Stimulated activated CD8-positive, alpha-beta memory T cell treated with anti-CD3 and anti-CD28 coated beads, Interleukin-2, amount 100 ng/mL, for 48 hours (primary cell): ENCODE data around the gene NT5C1A.

Source experiments
- DNase-seq, 2 donors: peaks; one replicate each; pipeline ENCODE4 v3.0.0-alpha.2; 2020; ENCODE audit warnings: low read depth in 2 of 2

The NT5C1A gene

DNA sequence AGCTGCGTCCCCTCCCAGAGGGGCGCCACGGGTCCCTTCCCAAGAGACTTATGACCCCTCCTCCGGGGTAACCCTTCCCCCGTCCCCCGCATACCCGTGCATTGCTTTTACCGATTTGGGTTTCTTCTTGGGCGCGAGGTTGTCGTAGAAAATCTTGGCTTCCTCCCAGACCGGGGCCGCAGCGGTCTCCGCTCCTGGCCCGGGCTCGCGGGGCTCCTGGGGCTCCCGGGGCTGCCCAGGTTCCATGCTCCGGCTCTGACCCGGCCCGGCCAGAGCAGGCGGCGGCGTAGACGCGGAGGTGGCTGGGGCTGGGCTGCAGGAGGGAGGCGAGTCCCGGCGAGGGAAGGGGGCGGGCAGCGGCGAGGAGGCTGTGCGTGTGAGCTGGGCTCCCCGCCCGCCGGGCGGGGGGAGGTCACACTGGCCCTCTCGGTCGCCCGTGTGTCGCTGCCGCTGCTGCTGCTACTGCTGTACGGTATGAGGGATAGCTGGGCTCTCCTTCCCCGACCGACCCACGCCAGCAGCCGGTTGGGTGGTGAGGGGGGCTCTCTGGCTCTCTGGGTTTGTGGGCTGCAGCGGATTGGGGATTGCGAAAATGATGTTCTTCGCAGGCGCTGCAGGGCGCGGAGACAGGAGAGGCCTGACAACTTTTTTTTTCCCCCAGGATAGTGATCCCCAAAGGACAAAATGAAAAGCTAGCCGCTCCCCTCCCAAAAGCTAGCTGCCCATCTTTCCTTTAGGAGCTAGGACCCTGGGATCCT is at the start of gene NT5C1A:
Gene NT5C1A (minus strand): TSS at position 315 of the 758 bp plus-strand sequence. CDS start 69 bp downstream, at position 246.
- DNase-seq: no peak

DNA sequence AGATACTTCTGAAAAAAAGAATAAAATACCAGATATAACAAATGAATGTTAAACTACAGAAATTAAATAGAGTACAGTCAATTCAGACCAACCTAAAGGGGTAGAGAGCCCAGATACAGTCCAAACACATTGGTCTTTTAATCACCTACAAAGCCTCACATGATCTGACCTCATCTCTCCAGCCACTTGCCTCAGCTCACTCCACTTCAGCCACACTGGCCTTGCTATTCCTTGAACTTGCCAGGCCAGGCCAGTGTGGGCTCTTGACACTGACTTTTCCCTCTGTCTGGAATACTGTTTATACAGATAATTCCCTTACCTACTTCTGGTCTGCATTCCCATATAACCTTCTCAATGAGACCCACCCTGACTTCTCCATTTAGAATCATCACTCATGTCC is 49.8 kb upstream of the NT5C1A start:
- DNase-seq: no peak

DNA sequence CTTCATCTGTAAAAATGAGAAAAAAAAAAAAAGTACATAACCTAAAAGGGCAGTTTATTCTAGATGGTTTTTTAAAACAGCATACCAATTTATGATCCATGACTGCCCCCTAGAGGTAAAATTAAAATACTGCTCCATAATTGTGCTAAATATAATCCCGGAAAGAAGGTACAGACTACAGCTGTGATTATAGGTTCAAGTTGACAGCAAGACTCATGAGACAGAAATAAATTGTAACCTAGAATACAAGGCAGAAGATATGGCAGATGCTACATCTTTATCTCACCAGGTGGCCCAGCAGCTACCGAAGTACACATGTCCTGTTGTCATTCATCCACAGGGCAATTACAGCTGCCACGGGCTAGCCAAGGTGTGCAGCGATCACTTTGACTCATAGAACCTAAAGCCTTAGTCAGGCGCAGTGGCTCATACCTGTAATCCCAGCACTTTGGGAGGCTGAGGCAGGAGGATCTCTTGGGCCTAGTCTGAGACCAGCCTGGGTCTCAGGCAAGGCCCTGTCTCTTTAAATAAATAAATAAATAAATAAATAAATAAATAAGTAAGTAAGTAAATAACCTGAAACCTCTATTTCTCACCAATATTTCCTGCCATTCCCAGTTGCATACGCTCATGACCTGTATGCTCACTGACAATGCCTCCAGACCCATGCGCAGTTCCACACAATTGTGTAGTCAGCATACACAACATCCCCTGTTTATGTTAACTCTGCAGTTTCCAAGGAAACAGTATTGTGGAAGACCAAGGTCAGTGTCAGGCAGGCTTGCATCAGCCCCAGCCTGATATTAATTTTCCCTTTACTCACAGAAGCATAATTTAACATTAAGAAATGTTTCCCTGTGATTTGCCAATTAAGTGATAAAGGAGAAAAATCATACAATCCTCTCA is 48.4 kb upstream of the NT5C1A start:
- DNase-seq: no peak

DNA sequence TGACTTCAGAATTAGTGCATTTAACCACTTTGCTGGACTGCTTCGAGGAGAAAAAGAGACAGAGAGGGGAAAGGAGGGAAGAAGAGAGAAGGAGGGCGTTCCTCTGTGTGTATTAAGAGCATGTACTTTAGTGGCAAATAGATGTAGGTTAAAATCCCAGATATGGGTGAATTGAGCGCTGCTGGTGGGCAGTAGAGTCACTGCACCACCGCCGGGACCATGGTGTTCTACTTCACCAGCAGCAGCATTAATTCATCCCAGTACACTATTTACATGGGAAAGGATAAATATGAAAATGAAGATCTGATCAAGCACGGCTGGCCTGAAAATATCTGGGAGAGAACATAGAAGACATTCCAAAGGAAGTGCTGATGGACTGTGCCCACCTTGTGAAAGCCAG is 45.9 kb upstream of the NT5C1A start:
- no peak for DNase-seq

DNA sequence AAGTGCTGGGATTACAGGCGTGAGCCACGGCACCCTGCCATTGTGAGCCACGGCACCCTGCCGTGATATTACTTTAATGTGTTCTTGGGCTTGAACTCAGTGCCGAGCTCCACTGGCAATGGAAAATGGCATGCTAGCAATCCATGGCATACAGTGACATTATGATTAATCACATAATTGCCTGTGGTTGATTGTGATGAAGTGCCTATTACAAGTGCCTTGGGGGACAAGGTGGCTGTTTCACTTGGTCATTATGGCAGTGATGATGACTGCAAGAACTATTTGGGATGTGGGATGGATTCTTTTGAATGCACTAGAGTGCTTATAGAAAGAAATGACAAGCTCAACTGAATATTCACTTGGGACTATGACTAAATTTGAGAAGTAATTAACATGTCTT is 41.6 kb upstream of the NT5C1A start:
- no peak for DNase-seq

DNA sequence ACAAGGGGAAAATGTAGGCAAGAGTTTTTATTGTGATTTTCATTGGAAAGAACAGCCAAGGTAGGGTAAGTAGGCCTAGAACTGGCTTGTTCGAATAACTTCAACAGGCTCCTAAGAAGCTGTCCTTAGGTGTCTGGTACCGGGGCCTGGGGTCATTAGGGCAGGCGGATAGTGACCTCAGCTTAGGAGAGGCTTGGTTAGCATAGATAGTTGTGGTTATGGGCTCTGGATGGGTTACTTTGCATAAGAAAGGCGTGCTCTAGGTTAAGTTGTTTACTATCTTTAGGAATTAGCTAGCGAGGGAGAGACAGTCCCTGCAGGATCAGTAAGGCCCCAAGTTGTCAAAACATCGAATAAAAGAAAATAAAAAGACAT is 40.0 kb upstream of the NT5C1A start:
- DNase-seq: no peak

DNA sequence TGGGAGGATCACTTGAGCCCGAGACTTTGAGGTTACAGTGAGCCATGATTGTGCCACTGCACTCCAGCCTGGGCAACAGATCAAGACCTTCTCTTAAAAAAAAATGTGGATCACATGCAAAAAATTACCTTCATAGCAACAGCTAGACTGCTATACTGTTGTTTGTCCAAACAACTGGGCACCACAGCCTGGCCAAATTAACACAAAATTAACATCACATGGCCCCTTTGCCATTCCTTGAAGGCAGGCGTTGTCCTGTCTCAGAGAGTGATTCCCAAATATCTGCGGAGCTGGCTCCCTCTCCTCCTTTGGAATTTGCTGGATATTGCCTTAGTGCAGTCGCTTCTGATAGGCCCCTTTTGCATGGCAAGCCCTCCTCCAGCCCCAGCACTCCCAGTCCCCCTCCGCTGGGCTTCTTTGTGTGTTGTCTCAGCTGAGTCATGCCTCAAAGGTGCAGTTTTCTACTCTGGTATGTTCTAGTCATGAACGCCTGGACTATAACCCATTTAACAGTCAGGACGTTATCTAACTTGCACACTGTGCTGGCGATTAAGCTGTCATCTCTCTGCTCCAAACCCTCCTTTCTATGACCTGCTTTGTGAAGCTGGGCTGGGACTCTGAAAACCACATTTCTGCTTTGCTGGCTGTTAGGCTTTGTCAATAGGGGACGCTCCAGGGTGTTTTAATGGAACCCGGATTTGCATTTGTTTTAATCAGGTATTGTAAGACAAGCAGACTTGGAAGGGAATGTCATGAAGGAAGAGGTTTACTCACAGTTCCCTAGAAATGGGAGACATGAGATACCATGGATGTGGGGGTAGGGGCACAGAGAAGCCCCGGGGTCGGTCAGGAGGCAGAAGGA is 39.4 kb upstream of the NT5C1A start:
- no peak for DNase-seq

DNA sequence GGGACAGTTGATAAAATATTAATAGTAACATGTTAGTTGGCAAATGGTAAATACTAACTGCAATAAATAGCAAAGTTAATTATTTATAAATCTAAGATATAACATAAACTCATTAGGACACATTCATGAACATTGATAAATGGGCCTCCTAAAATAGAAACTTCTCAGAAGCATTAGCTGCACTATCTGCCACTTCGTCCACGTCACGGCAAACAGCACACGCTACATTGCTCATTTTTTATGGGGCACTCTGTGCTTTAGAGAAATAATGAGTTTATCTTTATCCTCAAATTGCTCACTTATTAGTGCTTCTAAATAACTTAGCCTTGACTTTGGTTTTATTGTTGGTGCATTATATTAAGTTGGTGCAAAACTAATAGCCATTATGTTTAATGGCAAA is 35.6 kb upstream of the NT5C1A start:
- no peak for DNase-seq

DNA sequence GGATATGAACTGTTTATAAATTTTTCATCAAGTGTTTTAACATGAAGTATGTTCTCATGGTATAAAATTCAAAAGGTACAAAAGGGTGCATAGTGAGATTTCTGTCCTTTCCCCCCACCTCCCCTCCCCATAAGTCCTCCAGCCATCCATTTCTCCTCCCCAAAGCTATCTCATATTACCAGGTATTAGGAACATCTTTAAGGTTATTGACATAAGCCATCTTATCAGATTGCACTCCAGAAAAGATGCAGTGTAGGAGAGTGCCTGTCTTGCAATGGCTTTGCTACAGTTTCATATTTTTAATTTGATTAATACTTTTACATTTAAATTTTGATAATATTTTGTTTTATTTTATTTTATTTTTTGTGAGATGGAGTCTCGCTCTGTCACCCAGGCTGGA is 32.9 kb upstream of the NT5C1A start:
- DNase-seq: no peak

DNA sequence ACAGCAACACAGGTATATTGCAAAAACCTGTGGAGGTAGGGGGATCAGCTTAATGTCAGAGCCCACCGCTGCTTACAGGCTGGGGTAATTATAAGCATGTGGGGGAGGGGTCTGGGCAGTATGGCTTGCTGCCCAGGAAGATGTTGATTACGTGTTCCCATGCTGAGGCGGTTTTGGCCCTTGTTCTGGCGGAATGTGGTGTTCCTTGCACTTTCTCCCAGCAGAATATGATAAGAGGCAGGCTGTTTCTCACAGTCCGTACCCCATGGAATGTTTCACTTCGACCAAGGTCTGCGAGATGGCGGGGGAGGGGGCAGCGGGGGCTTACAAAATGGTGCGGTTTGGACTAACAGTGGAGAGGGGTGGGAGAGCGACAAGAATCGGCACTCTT is 29.1 kb upstream of the NT5C1A start:
- no peak for DNase-seq

DNA sequence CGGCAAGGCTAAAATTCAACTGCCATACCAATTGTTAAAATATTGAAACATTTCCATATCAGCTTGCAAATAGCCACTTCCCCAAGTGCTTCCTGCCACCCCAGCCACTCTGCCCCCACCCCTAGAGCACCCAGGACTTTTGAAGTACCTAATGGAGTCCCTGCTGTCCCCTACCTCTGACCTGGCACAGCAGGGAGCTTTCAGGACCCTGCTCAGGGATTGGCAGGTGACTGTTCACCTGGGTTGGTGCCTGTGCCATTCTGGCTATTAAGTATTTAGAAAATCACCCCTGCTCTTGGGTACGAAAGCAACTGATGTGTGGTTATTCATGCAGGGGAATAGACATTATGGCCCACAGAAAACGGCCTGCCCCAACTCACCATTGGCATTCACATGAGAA is 28.4 kb upstream of the NT5C1A start:
- no peak for DNase-seq

DNA sequence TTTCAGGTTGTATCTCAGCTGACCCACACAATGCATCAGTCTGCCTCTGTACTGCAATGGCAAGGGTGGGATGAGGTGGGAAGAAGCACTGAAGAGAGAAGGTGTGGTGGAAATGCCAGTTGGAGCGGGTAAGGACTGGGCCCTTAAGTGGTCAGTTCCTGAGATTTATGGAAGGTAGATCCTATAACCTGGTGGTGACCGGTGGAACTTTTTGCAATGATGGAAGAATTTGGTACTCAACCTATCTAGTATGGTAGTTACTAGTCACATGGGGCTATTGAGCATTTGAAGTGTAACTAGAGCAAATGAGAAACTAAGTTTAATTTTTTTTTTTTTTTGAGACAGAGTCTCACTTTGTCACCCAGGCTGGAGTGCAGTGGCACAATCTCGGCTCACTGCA is 27.5 kb upstream of the NT5C1A start:
- no peak for DNase-seq

DNA sequence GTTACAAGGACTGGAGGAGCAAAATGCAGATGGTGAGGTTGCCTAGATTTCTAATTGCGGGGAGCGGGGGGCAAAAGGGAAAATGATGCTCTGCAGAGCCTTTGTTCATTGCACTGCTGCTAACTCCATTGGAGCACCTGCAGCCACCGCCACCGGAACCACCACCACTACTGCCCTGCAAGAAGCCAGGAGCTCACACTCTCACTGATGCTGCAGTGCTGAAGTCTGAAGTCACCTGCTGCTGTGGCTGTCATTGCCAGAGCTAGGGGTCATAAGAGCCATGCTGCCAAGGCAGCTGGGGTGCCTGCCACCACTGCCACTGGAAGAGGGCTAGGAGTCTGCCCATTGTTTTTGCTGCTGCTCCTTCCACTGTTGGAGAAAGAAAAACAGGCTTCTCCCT is 26.7 kb upstream of the NT5C1A start:
- DNase-seq: no peak

DNA sequence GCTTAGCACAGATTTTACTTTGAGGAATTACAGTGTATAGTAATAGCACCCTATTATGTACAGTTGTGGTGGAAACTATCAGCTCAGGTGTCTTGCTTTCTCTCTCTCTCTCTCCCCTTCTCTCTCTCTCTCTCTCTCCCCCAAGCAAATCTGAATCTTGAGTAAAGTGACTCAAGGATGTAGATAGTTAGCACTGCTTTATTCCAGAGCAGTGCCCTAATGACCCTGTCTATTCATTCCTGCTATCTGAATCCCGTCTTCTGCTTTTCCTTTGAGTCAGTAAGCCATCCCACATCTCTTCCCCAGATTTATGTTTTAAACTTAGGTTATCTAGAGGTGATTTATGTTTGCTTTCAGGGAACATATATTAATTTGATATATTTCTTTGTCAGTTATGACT is 24.5 kb upstream of the NT5C1A start:
- no peak for DNase-seq

DNA sequence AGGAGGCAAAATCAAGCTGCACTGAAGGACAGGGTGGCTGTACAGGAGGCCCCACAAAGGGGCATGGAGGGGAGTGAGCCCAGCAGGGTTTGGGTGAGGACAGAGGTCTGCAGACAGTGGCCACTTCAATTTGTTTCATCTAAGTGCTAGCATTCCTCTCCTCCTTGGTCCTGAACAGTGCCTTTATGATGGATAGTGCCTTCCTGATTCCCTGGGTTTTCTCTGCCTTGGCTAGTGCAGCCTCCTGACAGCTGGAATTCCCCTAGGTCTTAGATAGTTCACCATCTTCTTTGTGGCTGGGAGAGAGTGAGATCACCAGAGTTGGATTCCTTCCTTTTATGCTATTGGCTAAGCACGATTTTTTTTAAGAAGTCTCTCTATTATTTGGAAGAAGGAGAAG is 23.1 kb upstream of the NT5C1A start:
- no peak for DNase-seq

DNA sequence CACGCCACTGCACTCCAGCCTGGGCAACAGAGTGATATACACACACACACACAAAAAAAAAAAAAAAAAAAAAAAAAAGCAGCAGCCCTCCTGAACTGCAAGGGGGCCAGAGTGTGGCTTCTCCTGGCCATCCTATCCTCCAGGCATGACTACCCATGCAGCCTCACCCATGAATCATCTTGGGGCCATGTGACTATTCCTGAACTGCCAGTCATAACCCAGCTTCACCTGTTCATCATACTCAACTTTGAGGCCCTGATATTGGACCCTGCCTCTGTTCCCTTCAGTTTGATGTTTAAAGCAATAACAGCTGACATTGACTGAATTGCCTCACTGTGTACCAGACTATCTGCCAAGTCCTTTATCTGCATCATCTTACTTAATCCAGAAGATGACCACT is 22.1 kb upstream of the NT5C1A start:
- DNase-seq: no peak

DNA sequence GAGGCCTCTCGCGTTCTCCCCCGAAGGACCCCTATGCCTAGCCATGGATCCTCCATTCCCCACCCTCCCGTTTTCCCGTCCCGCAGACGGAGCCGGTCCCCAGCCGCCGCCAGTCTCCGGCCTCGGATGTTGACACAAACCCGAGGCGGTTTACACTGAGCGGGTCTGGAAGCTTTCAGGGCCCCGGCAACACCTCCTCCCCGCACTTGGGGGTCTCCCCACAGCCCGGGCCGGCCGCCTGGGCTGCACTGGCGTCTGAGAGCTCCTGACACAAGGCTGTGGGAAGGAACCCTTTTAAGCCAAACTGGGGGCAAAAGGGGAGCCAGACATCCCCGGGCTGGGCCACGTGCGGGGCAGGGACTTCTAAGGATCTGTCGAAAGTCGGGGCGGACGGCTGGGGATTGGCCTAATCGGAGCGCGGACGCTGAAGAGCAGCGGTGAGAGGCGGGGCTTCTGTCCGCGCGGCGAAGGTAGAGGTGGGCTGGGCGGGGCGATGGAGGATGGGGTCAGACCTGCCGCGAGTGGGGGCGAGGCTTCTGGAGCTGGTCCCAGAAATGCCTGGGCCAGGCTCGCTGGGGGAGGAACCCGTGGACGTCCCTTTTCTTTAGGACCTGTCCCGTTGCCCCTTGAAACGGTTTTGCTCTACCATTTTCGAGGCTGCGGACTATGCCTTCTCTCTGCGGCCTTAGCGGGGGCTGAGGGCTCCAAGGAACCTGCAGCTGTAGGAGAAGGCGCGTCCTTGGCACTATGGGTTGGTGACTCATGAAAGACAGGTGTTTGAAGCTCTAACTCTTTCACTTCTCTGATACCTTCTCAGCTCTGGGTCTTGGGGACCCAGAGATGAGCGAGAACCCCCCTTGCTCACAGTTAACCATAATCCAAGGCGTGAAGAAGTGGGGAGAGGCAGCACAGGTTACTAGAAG is 20.5 kb upstream of the NT5C1A start:
- DNase-seq: no peak

DNA sequence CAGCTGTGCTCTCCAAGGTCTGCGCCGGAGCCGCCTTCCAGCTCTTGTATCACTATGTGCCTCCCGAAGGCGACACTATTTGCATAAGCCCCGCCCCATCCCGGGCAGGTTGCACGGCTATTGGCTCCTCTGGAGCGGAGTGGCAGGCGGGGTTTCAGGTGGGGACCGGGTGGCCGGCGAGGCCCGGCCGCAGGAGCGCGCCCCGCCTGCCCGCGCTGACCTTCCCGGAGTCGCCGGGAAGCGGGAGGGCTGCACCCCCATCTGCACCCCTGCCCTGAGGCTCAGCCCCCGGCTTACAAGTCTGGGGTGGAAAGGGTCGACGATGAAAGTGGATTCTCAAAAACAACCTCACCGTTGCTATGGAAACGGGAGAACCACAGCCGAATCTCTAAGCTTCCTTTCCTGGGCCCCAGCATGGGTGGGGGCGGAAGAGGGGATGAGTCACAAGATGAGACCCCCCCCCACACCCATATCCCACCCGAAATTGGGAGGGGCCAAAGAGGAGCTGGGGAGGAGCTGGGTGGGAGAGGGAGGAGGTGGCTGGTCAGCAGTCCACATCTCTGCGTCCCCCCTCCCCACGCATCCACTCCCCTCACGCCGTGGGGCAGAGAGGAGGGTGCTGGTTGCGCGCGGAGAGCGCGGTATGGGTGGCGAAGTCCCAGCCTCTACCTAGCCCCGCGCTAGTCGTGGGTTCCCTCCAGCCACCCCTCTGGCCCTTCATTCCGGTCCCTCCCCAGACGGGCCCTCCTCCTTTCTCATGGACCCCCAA is 19.7 kb upstream of the NT5C1A start, which contains the start of gene HPCAL4:
Gene HPCAL4 (minus strand): TSS at position 51 of the 769 bp plus-strand sequence. CDS start 6,830 bp downstream, outside the sequence.
- peak; percentile 81 to 82 for DNase-seq

DNA sequence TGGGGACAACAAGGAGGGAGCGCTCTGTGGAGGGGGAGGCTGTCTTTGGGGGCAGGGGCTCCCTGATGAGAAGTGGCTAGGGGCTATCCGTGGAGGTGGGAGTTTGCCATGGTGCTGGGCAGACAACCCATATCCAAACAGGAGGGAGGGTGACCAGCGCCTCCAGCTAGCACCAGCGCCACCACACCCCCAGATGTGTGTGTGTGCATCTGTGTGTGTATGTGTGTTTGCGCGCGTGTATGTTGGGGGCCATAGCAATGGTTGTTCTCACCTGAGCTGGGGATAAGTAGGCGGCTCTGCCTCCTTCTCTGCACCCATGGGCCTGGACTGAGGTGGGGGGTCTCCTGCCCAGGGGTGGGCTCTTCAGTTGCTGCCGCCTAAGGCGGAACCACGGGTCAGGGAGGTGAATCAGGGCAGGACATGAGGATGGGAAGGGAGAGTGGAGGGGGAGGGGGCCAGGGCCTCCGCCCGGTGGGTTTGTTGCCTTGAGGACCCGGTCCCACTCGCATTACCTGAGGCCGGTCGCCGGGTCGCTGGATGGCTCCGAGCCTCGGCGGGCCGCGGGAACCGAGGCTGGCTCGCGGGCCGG is 19.0 kb upstream of the NT5C1A start:
- DNase-seq: no peak

DNA sequence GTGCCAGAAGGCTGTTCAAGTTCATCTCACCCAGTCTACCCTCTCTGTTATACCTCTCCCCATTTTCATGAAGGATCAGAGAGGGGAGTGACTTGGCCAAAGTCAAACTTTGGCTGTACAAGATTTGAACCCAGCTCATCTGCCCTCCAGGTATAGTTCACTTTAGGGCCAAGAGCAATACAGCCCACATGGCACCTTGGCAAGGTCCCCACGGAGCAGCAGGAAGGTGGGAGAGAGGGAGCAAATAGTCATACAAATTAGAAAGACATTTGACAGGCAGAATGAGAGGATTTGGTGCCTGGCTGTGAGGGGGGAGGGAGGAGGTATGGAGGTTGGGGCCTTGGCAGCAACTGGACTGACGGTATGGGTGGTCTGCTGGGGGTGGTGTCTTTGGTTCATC is 18.3 kb upstream of the NT5C1A start:
- DNase-seq: no peak
